Measurements from ENCODE around the gene MCRIP2.

DNA sequence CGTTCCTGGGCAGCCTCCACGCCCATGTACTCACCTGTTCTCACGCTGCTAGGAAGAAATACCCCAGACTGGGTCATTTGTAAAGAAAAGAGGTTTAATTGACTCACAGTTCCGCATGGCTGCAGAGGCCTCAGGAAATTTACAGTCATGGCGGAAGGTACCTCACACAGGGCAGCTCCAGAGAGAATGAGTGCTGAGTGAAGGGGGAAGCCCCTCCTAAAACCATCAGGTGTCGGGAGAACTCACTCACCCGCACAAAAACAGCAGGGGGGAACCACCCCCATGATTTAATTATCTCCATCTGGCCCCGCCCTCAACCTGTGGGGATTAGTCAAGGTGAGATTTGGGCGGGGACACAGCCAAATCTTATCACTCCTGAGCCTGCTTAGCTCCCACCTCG, 33.6 kb upstream of the MCRIP2 start:
- TF ChIP-seq, protein P1, sequence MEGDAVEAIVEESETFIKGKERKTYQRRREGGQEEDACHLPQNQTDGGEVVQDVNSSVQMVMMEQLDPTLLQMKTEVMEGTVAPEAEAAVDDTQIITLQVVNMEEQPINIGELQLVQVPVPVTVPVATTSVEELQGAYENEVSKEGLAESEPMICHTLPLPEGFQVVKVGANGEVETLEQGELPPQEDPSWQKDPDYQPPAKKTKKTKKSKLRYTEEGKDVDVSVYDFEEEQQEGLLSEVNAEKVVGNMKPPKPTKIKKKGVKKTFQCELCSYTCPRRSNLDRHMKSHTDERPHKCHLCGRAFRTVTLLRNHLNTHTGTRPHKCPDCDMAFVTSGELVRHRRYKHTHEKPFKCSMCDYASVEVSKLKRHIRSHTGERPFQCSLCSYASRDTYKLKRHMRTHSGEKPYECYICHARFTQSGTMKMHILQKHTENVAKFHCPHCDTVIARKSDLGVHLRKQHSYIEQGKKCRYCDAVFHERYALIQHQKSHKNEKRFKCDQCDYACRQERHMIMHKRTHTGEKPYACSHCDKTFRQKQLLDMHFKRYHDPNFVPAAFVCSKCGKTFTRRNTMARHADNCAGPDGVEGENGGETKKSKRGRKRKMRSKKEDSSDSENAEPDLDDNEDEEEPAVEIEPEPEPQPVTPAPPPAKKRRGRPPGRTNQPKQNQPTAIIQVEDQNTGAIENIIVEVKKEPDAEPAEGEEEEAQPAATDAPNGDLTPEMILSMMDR (IDR thresholded peaks at IDR 0.05; ENCODE audit: low read length), result no peak
- TF ChIP-seq EZH2 (IDR thresholded peaks at IDR 0.05; ENCODE audit: borderline replicate concordance, low read length), result no peak
